GM13977 (cell line): ENCODE results near the gene PIM3.

Experiments used
- DNase-seq: peaks from one replicate; pipeline ENCODE4 v3.0.0; 2012; ENCODE audit warnings: low spot score
- CTCF ChIP-seq: IDR thresholded peaks from 2 replicates; pipeline ENCODE4 v1.5.1; 2012; ENCODE audit warnings: mild to moderate bottlenecking, control low read depth; ENCODE audit not compliant: insufficient read depth; ENCODE audit errors: extremely low read depth, missing control alignments
- in situ Hi-C: fragments of 300-500 bp; cut with MboI; formaldehyde crosslinking; loops from one replicate; pipeline ENCODE4 v1.12.0; 2022; ENCODE audit warnings: low sequenced_read_pairs, low pct_unique_long_range_greater_than_20kb, mixed read lengths, inconsistent platforms; ENCODE audit not compliant: unreplicated experiment

The PIM3 gene

GRCh38 chr22:49961005-49961600 is 531 bp downstream of the PIM3 start:
- in situ Hi-C loops = no loop called here
- peak; percentile 63 for DNase-seq
- peak; percentile 16 for TF ChIP-seq CTCF

GRCh38 chr22:49961601-49962011 is 1.0 kb downstream of the PIM3 start:
- peak; percentile 57 for DNase-seq
- in situ Hi-C loops = no loop called here
- TF ChIP-seq CTCF = no peak

GRCh38 chr22:49962012-49962750 is 1.6 kb downstream of the PIM3 start:
- in situ Hi-C loops = no loop called here
- no peak for TF ChIP-seq CTCF
- DNase-seq = peak; percentile 91

- in situ Hi-C loops = no loop called here
Measured at GRCh38 chr22:49962751-49963646, 2.4 kb downstream of the PIM3 start.

GRCh38 chr22:49963647-49964026 is 3.1 kb downstream of the PIM3 start:
- in situ Hi-C loops = no loop called here
- no peak for TF ChIP-seq CTCF
- DNase-seq = no peak

More at GRCh38 chr22:49962751-49963646, 2.4 kb downstream of the PIM3 start:
- DNase-seq = no peak
- no peak for TF ChIP-seq CTCF
